Activated effector memory CD4-positive, alpha-beta T cell treated with anti-CD3 and anti-CD28 coated beads, Interleukin-2, amount 50 U/mL, for 16 hours (primary cell): ENCODE results near the gene LMF1.

Experiments used
- DNase-seq: peaks from one replicate; pipeline ENCODE4 v3.0.0-alpha.2; 2020

LMF1 gene

GRCh38 chr16:970766-971581 lies at the start of gene LMF1:
TSS of gene LMF1 (minus strand) at chr16:970984. CDS start at chr16:970980, 4 bp downstream.
- DNase-seq, result peak; percentile 99

DNA sequence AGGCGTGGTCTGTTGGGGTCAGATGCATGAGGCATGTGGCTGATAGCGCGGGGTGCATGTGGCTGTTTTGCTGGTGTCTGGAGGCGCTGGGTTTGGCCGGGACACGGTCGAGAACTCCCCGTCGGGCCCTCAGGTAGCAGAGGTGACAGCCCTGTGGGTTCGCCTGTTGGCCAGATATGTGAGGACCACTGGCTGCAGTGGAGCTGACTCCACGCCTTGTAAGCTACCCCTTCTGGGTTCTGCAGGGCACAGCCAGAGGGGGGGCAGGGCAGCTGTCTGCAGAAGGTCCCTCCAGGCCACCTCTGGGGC lies 49.3 kb upstream of the LMF1 start:
- DNase-seq, result no peak

DNA sequence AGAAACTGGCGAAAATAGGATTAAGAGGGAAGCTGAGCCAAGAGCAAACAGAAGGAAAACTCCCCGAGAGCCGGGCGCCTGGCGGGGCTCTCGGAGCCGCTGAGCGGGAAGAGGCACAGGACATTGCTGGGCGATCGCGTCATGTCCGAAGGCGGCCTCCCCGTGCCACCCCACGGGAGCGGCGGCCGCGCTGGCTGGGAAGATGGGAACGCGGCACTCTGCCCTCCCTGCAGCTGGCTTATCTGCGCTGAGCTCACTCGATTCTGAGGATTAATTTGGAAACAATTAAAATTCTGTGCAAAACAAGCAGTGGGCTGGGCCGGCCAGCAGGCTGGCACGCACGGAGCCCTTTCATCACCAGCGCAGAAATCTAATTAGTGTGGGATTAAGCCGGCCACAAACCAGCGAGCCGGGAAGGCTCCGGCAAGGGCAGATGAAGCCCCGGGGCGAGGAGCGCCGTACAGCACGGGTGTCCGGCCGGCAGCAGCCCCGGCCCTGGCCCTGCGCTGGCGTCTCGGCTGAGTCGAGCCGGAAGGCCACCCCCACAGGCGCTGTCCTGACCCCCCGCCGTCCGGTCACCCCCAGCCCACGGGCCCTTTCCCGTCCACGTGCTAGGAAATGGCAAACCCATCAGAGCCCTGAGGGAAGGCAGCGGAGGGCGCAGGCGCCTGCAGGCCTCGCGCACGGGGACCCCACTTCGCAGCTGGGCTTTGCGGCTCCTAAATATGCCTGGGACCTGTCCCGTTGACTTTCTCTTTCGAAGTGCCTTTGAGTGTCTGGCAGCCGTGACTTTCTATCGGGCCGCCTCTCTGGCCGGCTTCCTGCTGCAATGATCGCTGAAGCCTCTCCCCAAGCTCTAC lies 48.7 kb upstream of the LMF1 start:
- no peak for DNase-seq

- no peak for DNase-seq
Measured at GRCh38 chr16:1018447-1019198, 47.8 kb upstream of the LMF1 start.

- DNase-seq, result no peak
Measured at GRCh38 chr16:1014771-1015495, 44.1 kb upstream of the LMF1 start.

DNA sequence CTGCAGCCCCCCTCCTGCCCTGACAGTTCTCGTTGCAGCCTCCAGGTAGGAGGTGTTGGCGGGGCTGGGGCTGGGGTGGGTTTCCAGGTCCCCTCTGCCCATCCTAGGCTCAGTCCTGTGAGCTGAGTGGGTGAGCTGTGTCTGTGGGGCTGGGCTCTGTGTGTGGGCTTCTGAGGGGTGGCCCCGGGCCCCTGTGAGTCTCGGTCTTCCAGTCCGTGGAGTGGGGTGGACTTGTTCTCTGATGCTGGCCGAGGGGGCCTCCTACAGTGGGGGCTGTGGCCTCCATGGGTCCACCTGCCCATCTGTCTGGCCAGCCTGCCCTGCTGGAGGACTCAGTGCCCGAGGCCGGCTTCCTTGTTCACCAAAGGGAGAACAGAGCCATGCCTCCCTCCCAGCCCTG lies 43.4 kb upstream of the LMF1 start:
- no peak for DNase-seq

GRCh38 chr16:1013593-1013900 lies 42.8 kb upstream of the LMF1 start:
- no peak for DNase-seq

- DNase-seq, result no peak
Measured at GRCh38 chr16:1012722-1013592, 42.2 kb upstream of the LMF1 start.

GRCh38 chr16:1012135-1012534 lies 41.4 kb upstream of the LMF1 start:
- DNase-seq, result no peak

GRCh38 chr16:1011316-1012082 lies 40.7 kb upstream of the LMF1 start:
- no peak for DNase-seq

GRCh38 chr16:1010815-1011214 lies 40.0 kb upstream of the LMF1 start:
- DNase-seq, result no peak

DNA sequence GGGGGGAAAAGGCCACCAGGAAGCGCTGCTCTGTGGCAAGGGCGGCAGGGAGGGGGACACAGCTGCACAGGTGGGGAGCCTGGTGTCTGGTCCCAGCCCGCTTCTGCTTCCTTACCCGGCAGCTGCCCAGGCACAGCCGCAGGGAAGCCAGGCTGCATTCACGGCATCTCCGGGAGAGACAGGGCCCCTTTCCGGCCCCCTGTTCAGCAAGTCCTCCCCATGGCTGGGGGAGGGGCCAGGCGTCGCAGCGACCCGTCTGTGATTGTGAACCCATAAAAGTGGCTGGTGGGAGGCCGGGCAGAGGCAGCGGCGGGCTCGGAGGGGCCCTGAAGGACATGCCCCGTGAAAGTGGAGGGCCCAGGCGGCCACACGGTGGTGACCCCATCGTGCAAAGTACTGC lies 39.5 kb upstream of the LMF1 start:
- DNase-seq, result no peak

GRCh38 chr16:1009358-1010150 lies 38.8 kb upstream of the LMF1 start:
- no peak for DNase-seq

DNA sequence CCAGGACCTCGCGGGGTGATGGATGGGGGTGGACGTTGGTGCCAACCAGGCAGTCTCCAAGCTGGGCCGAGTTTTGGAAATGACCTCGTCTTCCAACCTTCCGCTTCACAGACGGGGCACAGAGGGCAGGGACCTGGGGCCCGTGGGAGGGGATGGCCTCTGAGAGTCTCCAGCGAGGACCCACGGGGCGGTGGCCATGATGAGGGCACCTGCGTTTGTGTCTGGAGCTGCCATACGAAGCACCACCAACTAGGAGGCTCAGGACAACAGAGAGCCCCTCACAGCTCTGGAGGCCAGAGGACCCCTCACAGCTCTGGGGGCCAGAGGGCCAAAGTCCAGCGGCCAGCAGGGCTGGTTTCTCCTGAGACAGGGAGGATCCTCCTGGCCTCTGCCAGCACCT lies 37.3 kb upstream of the LMF1 start:
- no peak for DNase-seq

DNA sequence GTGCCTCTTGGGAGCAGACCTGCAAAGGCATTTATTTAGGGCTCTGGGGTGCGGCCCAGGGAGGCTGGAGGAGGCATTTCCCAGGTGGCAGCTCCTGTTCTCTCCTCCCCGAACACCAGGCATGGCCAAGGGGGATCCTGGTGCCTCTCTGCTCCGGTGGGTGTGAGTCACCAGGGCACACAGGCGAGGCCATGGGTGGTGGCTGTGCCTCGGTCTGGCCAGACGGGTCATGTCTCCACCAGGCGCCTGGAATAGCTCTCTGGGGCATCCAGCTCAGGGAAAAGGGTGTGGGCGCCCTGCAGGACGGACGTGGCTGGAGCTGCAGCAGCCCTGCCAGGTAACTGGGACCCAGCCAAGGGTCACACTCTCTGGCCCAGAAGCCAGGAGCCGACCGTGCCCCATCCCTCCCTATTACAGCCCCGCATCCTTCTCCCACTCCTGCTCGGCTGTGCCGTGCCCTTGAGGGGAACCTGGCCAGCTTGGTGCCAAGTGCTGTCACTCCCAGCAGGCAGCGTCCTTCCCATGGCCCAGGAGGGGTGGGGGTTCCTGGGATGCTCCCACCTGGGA lies 36.6 kb upstream of the LMF1 start:
- no peak for DNase-seq

DNA sequence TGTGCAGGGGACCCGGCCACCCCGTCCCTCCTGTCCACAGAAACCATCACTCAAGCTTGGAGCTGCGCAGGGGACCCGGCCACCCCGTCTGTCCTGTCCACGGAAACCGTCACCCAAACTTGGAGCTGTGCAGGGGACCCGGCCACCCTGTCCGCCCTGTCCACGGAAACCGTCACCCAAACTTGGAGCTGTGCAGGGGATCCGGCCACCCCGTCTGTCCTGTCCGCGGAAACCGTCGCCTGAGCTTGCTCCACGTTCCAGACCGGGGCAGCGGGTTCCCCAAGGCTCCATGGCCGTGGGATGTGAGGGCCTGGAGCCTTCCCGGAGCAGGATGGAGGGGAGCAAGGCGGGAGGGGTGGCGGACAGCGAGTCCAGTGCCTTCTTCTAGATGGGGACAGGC lies 36.0 kb upstream of the LMF1 start:
- no peak for DNase-seq

DNA sequence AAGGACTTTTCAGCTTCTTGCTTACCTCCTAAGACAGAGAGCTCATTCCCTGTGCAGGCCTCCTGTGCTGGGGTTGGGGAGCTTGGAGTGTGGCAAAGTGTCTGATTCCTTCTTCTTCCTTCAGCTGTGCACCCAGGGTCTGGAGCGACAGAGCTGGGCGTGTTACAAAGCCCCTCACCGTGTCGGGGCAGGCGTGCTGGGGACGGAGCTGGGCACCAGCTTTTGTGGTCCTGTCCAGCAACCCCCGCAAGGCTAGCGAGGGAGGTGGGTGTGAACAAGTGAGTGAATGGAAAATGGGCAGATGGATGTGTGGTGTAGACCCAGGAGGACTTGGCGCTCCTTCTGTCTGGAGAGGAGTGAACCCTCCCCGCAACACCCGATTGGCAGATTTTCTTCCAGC lies 34.5 kb upstream of the LMF1 start:
- no peak for DNase-seq

GRCh38 chr16:1003391-1004347 lies 32.9 kb upstream of the LMF1 start:
- DNase-seq, result peak; percentile 82
